HepG2 (cell line): ENCODE data around the gene CBLN3. TPM values are rescaled to one million over a fixed set of nuclear protein-coding genes. Genes with fewer than 3 reads are reported as not detected.
A peak's percentile ranks its signal among the peaks of the same experiment; 100 is the strongest.

Experiments
- BATF2 ChIP-seq: sonication (generic); formaldehyde crosslinking; IDR thresholded peaks from 2 replicates; pipeline ENCODE4 v1.8.0; 2022; ENCODE audit warnings: mild to moderate bottlenecking, missing genetic modification reagents, moderate library complexity
- BORCS8-MEF2B ChIP-seq: sonication (generic); formaldehyde crosslinking; IDR thresholded peaks from 2 replicates; pipeline ENCODE4 v1.8.0; 2022; ENCODE audit warnings: mild to moderate bottlenecking, missing genetic modification reagents
- EED ChIP-seq: sonication (generic); formaldehyde crosslinking; IDR thresholded peaks from 2 replicates; pipeline ENCODE4 v1.5.0; 2020; ENCODE audit warnings: mild to moderate bottlenecking, missing genetic modification reagents
- ELF1 ChIP-seq: sonication (generic); formaldehyde crosslinking; IDR thresholded peaks from 2 replicates; pipeline ENCODE4 v1.4.0; 2020; ENCODE audit warnings: missing genetic modification reagents
- GATAD1 ChIP-seq: IDR thresholded peaks from 2 replicates; pipeline ENCODE4 v1.6.1; 2016; ENCODE audit warnings: missing genetic modification reagents, missing compliant biosample characterization
- HDAC1 ChIP-seq: sonication (generic); formaldehyde crosslinking; IDR thresholded peaks from 2 replicates; pipeline ENCODE4 v1.5.1; 2020; ENCODE audit warnings: mild to moderate bottlenecking, missing genetic modification reagents
- HNRNPH1 ChIP-seq: fragments of 200-400 bp; formaldehyde crosslinking; optimal IDR thresholded peaks from 2 replicates; pipeline ENCODE3; 2017; ENCODE audit warnings: mild to moderate bottlenecking, low read depth, low read length
- JUN ChIP-seq: sonication (generic); formaldehyde crosslinking; IDR thresholded peaks from 2 replicates; pipeline ENCODE4 v1.4.0; 2020; ENCODE audit warnings: mild to moderate bottlenecking, missing genetic modification reagents
- KDM6A ChIP-seq: IDR thresholded peaks from 2 replicates; pipeline ENCODE4 v1.6.1; 2016; ENCODE audit warnings: low read depth
- MEF2D ChIP-seq: sonication (generic); formaldehyde crosslinking; IDR thresholded peaks from 2 replicates; pipeline ENCODE4 v1.5.1; 2020; ENCODE audit warnings: mild to moderate bottlenecking, missing genetic modification reagents
- MIER2 ChIP-seq: IDR thresholded peaks from 2 replicates; pipeline ENCODE4 v1.6.1; 2016; ENCODE audit warnings: missing biosample characterization, missing genetic modification reagents
- NRL ChIP-seq: sonication (generic); formaldehyde crosslinking; IDR thresholded peaks from 2 replicates; pipeline ENCODE4 v1.5.0; 2020; ENCODE audit warnings: missing genetic modification reagents, mild to moderate bottlenecking, moderate library complexity, borderline replicate concordance
- SP2 ChIP-seq: sonication (generic); formaldehyde crosslinking; IDR thresholded peaks from 2 replicates; pipeline ENCODE4 v1.5.1; 2020; ENCODE audit warnings: mild to moderate bottlenecking, missing genetic modification reagents
- SP5 ChIP-seq: IDR thresholded peaks from 2 replicates; pipeline ENCODE4 v1.6.1; 2016; ENCODE audit warnings: low read depth, borderline replicate concordance
- THAP11 ChIP-seq: IDR thresholded peaks from 2 replicates; pipeline ENCODE4 v1.6.1; 2016; ENCODE audit warnings: missing biosample characterization, missing genetic modification reagents
- WIZ ChIP-seq: sonication (generic); formaldehyde crosslinking; IDR thresholded peaks from 2 replicates; pipeline ENCODE4 v1.5.1; 2020; ENCODE audit warnings: mild to moderate bottlenecking, missing genetic modification reagents
- ZFP41 ChIP-seq: sonication (generic); formaldehyde crosslinking; IDR thresholded peaks from 2 replicates; pipeline ENCODE4 v1.4.0; 2020; ENCODE audit warnings: mild to moderate bottlenecking, missing genetic modification reagents, borderline replicate concordance
- ZNF225 ChIP-seq: sonication (generic); formaldehyde crosslinking; IDR thresholded peaks from 2 replicates; pipeline ENCODE4 v1.4.0; 2020; ENCODE audit warnings: mild to moderate bottlenecking, missing genetic modification reagents
- ZNF281 ChIP-seq: sonication (generic); formaldehyde crosslinking; IDR thresholded peaks from 2 replicates; pipeline ENCODE4 v1.4.0; 2020; ENCODE audit warnings: missing genetic modification reagents, borderline replicate concordance
- ZNF34 ChIP-seq: sonication (generic); formaldehyde crosslinking; IDR thresholded peaks from 2 replicates; pipeline ENCODE4 v1.4.0; 2020; ENCODE audit warnings: mild to moderate bottlenecking, missing genetic modification reagents, borderline replicate concordance
- ZNF552 ChIP-seq: sonication (generic); formaldehyde crosslinking; IDR thresholded peaks from 2 replicates; pipeline ENCODE4 v1.9.0; 2022; ENCODE audit warnings: missing genetic modification reagents, mild to moderate bottlenecking, borderline replicate concordance
- ZNF567 ChIP-seq: sonication (generic); formaldehyde crosslinking; IDR thresholded peaks from 2 replicates; pipeline ENCODE4 v1.8.1; 2023; ENCODE audit warnings: mild to moderate bottlenecking, missing genetic modification reagents, borderline replicate concordance
- ZNF616 ChIP-seq: sonication (generic); formaldehyde crosslinking; IDR thresholded peaks from 2 replicates; pipeline ENCODE4 v1.5.0; 2020; ENCODE audit warnings: low read depth, mild to moderate bottlenecking, missing genetic modification reagents
- ZNF629 ChIP-seq: sonication (generic); formaldehyde crosslinking; conservative IDR thresholded peaks from 2 replicates; pipeline ENCODE4 v1.5.0; 2020; ENCODE audit warnings: missing genetic modification reagents
- polyA plus RNA-seq, 8 experiments: library from polyadenylated mRNA; depleted of rRNA in 3 of 8; stranded (reverse) in 7 of 8; unstranded in 1 of 8; fragments of >200 nt; fragmentation: Illumina TruSeq in 4 of 8; extraction: Trizol in 4 of 8; gene quantifications; 2 replicates each; pipeline versions ENCODE4 v1.2.1 to v1.2.3, GENCODE V29; 2011 to 2016; ENCODE audit warnings: low read depth in 4 of 8, missing spikeins in 1 of 8, mixed read lengths in 1 of 8; ENCODE audit not compliant: insufficient read depth in 1 of 8
- total RNA-seq, 5 experiments: library from RNA; depleted of rRNA; stranded (reverse); fragments of >200 nt; fragmentation: Illumina TruSeq; extraction: Trizol; gene quantifications; 2 replicates each; pipeline ENCODE4 v1.2.3, GENCODE V29; 2016; ENCODE audit warnings: low read depth in 1 of 5
- TF ChIP-seq, protein P1 (sequence below): sonication (generic); formaldehyde crosslinking; IDR thresholded peaks from 2 replicates; pipeline ENCODE4 v1.4.0; 2020; ENCODE audit warnings: missing genetic modification reagents

The CBLN3 gene
- total and polyA plus RNA-seq, 2 of the 13 experiments (the other 11 are each of a cell fraction or from before 2014, with no cell fraction given): 0.66 to 0.98 TPM

DNA sequence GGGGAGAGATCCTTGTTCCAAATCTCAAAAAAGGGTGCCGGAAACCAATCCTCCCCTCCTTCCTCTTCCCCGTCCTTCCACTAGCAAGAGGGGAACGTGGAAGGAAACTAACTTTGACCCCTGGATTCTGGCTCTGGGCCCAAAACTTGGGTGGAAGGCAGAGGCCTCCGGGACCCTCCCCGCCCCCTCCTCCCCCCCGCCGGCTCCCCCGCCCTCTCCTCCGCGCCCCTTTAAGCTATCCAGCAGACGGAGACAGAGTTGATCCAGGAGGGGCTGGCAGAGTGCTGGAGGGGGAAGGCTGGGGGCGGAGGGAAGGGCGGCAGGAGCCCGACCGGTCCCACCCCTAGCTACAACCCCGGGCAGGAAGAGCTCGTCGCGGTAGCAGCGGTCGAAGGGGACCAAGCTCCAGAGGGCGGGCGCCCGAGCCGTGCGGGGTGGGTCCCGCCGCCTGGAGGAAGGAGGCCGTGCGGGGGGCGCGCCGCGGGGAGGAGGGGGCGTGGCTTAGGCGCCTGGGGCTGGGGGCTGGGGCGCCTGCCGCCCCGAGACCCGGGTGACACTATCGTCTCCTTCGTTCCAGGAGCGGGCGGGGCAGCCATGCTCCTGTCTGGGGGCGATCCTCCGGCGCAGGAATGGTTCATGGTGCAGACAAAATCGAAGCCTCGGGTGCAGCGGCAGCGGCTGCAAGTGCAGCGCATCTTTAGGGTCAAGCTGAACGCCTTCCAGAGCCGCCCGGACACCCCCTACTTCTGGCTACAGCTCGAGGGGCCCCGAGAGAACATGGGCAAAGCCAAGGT is 30.6 kb downstream of the CBLN3 start, which contains the start of gene NYNRIN (continued):
- 0 out of 2 replicates have a peak, but pooled peaks have one; percentile 37 for TF ChIP-seq BORCS8-MEF2B (CRISPR knock-in tag)
- no peak for TF ChIP-seq ZNF629 (CRISPR knock-in tag)
- peak; percentile 18; the same call in 1 of the 2 replicates for TF ChIP-seq ZNF616 (CRISPR knock-in tag)
- TF ChIP-seq BATF2 (CRISPR knock-in tag): 0 out of 2 replicates have a peak, but pooled peaks have one; percentile 21
- peak; percentile 69; the same call in 1 of the 2 replicates for TF ChIP-seq NRL (CRISPR knock-in tag)
- TF ChIP-seq HNRNPH1: no peak
- 0 out of 2 replicates have a peak, but pooled peaks have one; percentile 32 for TF ChIP-seq ZFP41 (CRISPR knock-in tag)
- TF ChIP-seq ZNF34 (CRISPR knock-in tag): no peak
- no peak for TF ChIP-seq MIER2 (CRISPR knock-in tag)
- no peak for TF ChIP-seq GATAD1
- TF ChIP-seq ZNF281 (CRISPR knock-in tag): no peak
- TF ChIP-seq ZNF225: no peak; the same call in 1 of the 2 replicates
- 0 out of 2 replicates have a peak, but pooled peaks have one; percentile 11 for TF ChIP-seq SP5 (CRISPR knock-in tag)
- peak; percentile 49; the same call in 1 of the 2 replicates for TF ChIP-seq SP2 (CRISPR knock-in tag)
- no peak for TF ChIP-seq JUN (CRISPR knock-in tag)
- 0 out of 2 replicates have a peak, but pooled peaks have one; percentile 82 for TF ChIP-seq ZNF567
- TF ChIP-seq THAP11: 0 out of 2 replicates have a peak, but pooled peaks have one; percentile 4
- TF ChIP-seq WIZ (CRISPR knock-in tag): no peak
- TF ChIP-seq EED (CRISPR knock-in tag): 0 out of 2 replicates have a peak, but pooled peaks have one; percentile 8
- TF ChIP-seq MEF2D (CRISPR knock-in tag): 0 out of 2 replicates have a peak, but pooled peaks have one; percentile 25
- TF ChIP-seq, protein P1, sequence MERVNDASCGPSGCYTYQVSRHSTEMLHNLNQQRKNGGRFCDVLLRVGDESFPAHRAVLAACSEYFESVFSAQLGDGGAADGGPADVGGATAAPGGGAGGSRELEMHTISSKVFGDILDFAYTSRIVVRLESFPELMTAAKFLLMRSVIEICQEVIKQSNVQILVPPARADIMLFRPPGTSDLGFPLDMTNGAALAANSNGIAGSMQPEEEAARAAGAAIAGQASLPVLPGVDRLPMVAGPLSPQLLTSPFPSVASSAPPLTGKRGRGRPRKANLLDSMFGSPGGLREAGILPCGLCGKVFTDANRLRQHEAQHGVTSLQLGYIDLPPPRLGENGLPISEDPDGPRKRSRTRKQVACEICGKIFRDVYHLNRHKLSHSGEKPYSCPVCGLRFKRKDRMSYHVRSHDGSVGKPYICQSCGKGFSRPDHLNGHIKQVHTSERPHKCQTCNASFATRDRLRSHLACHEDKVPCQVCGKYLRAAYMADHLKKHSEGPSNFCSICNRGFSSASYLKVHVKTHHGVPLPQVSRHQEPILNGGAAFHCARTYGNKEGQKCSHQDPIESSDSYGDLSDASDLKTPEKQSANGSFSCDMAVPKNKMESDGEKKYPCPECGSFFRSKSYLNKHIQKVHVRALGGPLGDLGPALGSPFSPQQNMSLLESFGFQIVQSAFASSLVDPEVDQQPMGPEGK (CRISPR knock-in tag): peak; percentile 70
- TF ChIP-seq ELF1 (CRISPR knock-in tag): 0 out of 2 replicates have a peak, but pooled peaks have one; percentile 17
- TF ChIP-seq HDAC1 (CRISPR knock-in tag): 0 out of 2 replicates have a peak, but pooled peaks have one; percentile 32
- no peak for TF ChIP-seq ZNF552 (CRISPR knock-in tag)
- no peak for TF ChIP-seq KDM6A (CRISPR knock-in tag)
